Measurements from ENCODE around the gene LRTM1. TPM values are rescaled to one million over a fixed set of nuclear protein-coding genes. Genes with fewer than 3 reads are reported as not detected.

The LRTM1 gene
- total RNA-seq, 1 donor from 2014 or later: not detected

GRCh38 chr3:54915976-54916375 is 11.9 kb downstream of the LRTM1 start:
- Histone ChIP-seq H3K4me1 (ENCODE audit: insufficient read depth, low read length) (peaks cover 12% of the 10 kb centered on the region), H3K4me2 (ENCODE audit: low read length) (no peak overlapping the region), H3K27ac (ENCODE audit: low read depth, low read length) (no peak overlapping the region), H3K4me3 (ENCODE audit: insufficient read depth, low read depth, low read length) (no peak overlapping the region), H3K79me2 (ENCODE audit: insufficient read depth, low read length) (no peaks in the 10 kb centered on the region), H4K20me1 (ENCODE audit: insufficient read depth, low read length) (no peaks in the 10 kb centered on the region), H3K36me3 (ENCODE audit: insufficient read depth, low read length) (no peaks in the 10 kb centered on the region), H3K9ac (ENCODE audit: low read length) (no peak overlapping the region), H3K27me3 (ENCODE audit: insufficient read depth, low read length) (no peaks in the 10 kb centered on the region), H2AFZ (ENCODE audit: low read depth, low read length) (no peak overlapping the region), H3K9me3 (ENCODE audit: insufficient read depth, low read depth, low read length) (peaks cover 3% of the 10 kb centered on the region)
- DNase-seq (ENCODE audit: low read depth): no peak
- FAIRE-seq: no peak
- Mint-ChIP-seq H3K4me3 (ENCODE audit: unreplicated experiment) (no peak overlapping the region), H3K9me3 (ENCODE audit: unreplicated experiment) (peaks cover 8% of the 10 kb centered on the region), H3K27me3 (ENCODE audit: low read depth, unreplicated experiment) (no peaks in the 10 kb centered on the region), H3K4me1 (ENCODE audit: low read depth, unreplicated experiment) (peaks cover 3% of the 10 kb centered on the region), H3K27ac (ENCODE audit: unreplicated experiment) (no peak overlapping the region), H3K36me3 (ENCODE audit: low read depth, unreplicated experiment) (no peaks in the 10 kb centered on the region)
- no peak for TF ChIP-seq CTCF (IDR thresholded peaks at IDR 0.05; ENCODE audit: insufficient read depth, low read depth, low read length)
- no peak for TF ChIP-seq EZH2 (IDR thresholded peaks at IDR 0.05; ENCODE audit: insufficient read depth, low read length)

GRCh38 chr3:54915181-54915580 is 12.7 kb downstream of the LRTM1 start:
- Histone ChIP-seq H3K27me3 (ENCODE audit: insufficient read depth, low read length) (no peaks in the 10 kb centered on the region), H3K4me3 (ENCODE audit: insufficient read depth, low read depth, low read length) (no peak overlapping the region), H3K4me2 (ENCODE audit: low read length) (no peak overlapping the region), H3K4me1 (ENCODE audit: insufficient read depth, low read length) (peaks cover 12% of the 10 kb centered on the region), H3K27ac (ENCODE audit: low read depth, low read length) (no peak overlapping the region), H3K79me2 (ENCODE audit: insufficient read depth, low read length) (no peaks in the 10 kb centered on the region), H3K9ac (ENCODE audit: low read length) (no peak overlapping the region), H3K9me3 (ENCODE audit: insufficient read depth, low read depth, low read length) (peaks cover 3% of the 10 kb centered on the region), H4K20me1 (ENCODE audit: insufficient read depth, low read length) (no peaks in the 10 kb centered on the region), H2AFZ (ENCODE audit: low read depth, low read length) (no peak overlapping the region), H3K36me3 (ENCODE audit: insufficient read depth, low read length) (no peaks in the 10 kb centered on the region)
- Mint-ChIP-seq H3K9me3 (ENCODE audit: unreplicated experiment) (peaks cover 8% of the 10 kb centered on the region), H3K4me1 (ENCODE audit: low read depth, unreplicated experiment) (peaks cover 3% of the 10 kb centered on the region), H3K36me3 (ENCODE audit: low read depth, unreplicated experiment) (no peaks in the 10 kb centered on the region), H3K27ac (ENCODE audit: unreplicated experiment) (no peak overlapping the region), H3K27me3 (ENCODE audit: low read depth, unreplicated experiment) (no peaks in the 10 kb centered on the region), H3K4me3 (ENCODE audit: unreplicated experiment) (no peak overlapping the region)
- no peak for TF ChIP-seq EZH2 (IDR thresholded peaks at IDR 0.05; ENCODE audit: insufficient read depth, low read length)
- TF ChIP-seq CTCF (IDR thresholded peaks at IDR 0.05; ENCODE audit: insufficient read depth, low read depth, low read length): no peak
- DNase-seq (ENCODE audit: low read depth): no peak
- FAIRE-seq: no peak

- H3K27me3 Mint-ChIP-seq (ENCODE audit: low read depth, unreplicated experiment): no peaks in the 10 kb centered on the region
- no peak for FAIRE-seq
Measured at GRCh38 chr3:54914180-54914579, 13.7 kb downstream of the LRTM1 start.

More at GRCh38 chr3:54914180-54914579, 13.7 kb downstream of the LRTM1 start:
- Mint-ChIP-seq H3K27ac (ENCODE audit: unreplicated experiment) (no peak overlapping the region), H3K4me3 (ENCODE audit: unreplicated experiment) (no peak overlapping the region), H3K9me3 (ENCODE audit: unreplicated experiment) (peaks cover 8% of the 10 kb centered on the region), H3K36me3 (ENCODE audit: low read depth, unreplicated experiment) (no peaks in the 10 kb centered on the region), H3K4me1 (ENCODE audit: low read depth, unreplicated experiment) (peaks cover 3% of the 10 kb centered on the region)
- TF ChIP-seq EZH2 (IDR thresholded peaks at IDR 0.05; ENCODE audit: insufficient read depth, low read length): no peak
- no peak for TF ChIP-seq CTCF (IDR thresholded peaks at IDR 0.05; ENCODE audit: insufficient read depth, low read depth, low read length)
- H3K9me3 ChIP-seq (ENCODE audit: insufficient read depth, low read depth, low read length): peaks cover 3% of the 10 kb centered on the region
- H3K4me3 ChIP-seq (ENCODE audit: insufficient read depth, low read depth, low read length): no peak overlapping the region
- no peaks in the 10 kb centered on the region for H3K27me3 ChIP-seq (ENCODE audit: insufficient read depth, low read length)
- no peak for DNase-seq (ENCODE audit: low read depth)
- no peaks in the 10 kb centered on the region for H3K36me3 ChIP-seq (ENCODE audit: insufficient read depth, low read length)
- peaks cover 12% of the 10 kb centered on the region for H3K4me1 ChIP-seq (ENCODE audit: insufficient read depth, low read length)
- H3K27ac ChIP-seq (ENCODE audit: low read depth, low read length): no peak overlapping the region
- no peak overlapping the region for H3K9ac ChIP-seq (ENCODE audit: low read length)
- H2AFZ ChIP-seq (ENCODE audit: low read depth, low read length): no peak overlapping the region
- H3K79me2 ChIP-seq (ENCODE audit: insufficient read depth, low read length): no peaks in the 10 kb centered on the region
- H4K20me1 ChIP-seq (ENCODE audit: insufficient read depth, low read length): no peaks in the 10 kb centered on the region
- no peak overlapping the region for H3K4me2 ChIP-seq (ENCODE audit: low read length)
